Stimulated activated CD4-positive, alpha-beta T cell treated with anti-CD3 and anti-CD28 coated beads, Interleukin-15, amount 100 ng/mL, for 48 hours (primary cell): ENCODE data around the gene PRSS53.

ENCODE experiments used
- DNase-seq, 2 donors: peaks; one replicate each; pipeline ENCODE4 v3.0.0-alpha.2; 2020; ENCODE audit warnings: low read depth in 2 of 2

Gene PRSS53

DNA sequence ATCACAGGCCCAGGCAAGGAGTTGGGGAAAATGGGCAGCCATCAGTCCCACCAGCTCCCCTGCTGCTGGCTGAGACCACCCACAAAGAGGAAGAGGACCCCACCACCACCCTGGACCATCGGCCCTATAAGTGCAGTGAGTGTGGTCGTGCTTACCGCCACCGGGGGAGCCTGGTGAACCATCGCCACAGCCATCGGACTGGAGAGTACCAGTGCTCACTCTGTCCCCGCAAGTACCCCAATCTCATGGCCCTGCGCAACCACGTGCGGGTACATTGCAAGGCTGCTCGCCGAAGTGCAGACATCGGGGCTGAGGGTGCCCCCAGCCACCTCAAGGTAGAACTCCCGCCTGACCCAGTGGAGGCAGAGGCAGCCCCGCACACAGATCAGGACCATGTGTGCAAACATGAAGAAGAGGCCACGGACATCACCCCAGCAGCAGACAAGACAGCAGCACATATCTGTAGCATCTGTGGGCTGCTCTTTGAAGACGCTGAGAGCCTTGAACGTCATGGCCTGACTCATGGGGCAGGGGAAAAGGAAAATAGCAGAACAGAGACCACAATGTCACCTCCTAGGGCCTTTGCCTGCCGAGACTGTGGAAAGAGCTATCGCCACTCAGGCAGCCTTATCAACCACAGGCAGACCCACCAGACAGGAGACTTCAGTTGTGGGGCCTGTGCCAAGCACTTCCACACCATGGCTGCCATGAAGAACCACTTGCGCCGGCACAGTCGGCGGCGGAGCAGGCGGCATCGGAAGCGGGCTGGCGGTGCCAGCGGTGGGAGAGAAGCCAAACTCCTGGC lies 10.9 kb downstream of the PRSS53 start:
- DNase-seq, result no peak

DNA sequence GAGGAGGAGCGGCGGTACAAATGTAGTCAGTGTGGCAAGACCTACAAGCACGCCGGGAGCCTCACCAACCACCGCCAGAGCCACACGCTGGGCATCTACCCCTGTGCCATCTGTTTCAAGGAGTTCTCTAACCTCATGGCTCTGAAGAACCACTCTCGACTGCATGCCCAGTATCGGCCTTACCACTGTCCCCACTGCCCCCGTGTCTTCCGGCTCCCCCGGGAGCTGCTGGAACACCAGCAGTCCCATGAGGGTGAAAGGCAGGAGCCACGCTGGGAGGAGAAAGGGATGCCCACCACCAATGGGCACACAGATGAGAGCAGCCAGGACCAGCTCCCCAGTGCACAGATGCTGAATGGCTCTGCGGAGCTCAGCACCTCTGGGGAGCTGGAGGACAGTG lies 11.7 kb downstream of the PRSS53 start:
- no peak for DNase-seq

DNA sequence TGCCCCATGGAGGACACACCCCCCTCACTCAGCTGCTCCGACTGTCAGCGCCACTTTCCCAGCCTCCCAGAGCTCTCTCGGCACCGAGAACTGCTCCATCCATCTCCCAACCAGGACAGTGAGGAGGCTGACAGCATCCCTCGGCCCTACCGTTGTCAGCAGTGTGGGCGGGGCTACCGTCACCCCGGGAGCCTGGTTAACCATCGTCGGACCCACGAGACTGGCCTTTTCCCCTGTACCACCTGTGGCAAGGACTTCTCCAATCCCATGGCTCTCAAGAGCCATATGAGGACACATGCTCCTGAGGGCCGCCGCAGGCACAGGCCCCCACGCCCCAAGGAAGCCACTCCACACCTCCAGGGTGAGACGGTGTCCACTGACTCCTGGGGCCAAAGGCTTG lies 12.4 kb downstream of the PRSS53 start:
- no peak for DNase-seq

DNA sequence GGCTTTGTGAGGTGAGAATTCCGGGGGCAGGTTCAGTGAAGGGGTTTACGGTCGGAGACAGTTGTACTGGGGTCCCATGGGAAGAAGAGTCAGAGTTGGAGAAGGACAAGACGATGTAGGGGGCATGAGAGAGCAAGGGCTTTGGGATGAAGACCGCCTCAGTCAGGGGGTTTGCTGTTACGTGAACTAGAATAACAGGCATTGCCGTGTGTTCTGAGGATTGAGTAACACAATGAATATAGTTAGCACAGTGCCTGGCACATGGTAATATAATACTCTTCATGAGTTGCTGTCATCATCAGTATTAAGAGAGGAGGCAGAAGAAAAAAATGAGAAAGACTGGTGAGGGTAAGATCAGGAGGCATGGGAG lies 13.9 kb downstream of the PRSS53 start:
- no peak for DNase-seq

DNA sequence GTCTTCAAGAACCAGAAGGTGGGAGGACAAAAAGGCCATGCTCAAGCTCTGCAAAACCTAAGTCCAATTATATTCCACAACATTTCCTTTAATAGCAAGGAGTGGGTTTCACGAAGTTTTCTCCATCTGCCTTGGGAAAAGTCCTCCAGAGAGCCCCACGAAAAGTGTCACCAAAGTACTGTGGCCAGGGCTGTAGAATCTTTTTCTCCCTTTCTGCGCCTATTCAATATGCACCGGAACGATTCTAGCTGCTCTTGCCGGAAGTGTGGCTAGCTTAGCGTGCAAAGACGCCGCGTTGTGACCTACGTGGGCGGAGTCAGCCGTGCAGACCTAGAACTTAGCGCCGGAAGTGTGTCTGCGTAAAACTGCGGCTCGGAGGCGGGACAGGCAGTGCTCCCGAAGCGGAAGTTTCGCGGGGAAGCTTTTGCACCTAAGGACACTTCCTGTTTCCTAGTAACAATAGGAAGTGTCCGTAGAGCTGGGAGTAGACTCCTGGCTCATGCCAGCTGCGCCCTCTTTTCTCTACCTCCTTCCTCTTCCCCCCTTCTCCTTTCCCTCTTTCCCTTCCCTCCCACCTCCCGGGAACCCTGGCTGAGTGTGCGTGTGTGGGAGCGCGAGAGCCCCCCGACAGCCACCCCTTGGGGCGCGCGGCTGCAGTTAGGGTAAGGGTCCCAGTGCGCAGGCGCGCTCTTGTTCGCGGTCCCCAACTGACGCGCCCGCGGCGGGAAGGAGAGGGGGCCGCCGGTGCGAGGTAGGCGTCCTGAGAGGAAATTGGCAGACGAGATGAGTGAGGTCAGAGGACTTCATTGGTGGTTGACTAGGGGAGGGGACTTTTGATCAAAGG lies 14.6 kb downstream of the PRSS53 start, which contains the start of the genes ZNF646 and ZNF668:
Gene ZNF646 (plus strand): TSS at position 453 of the 844 bp plus-strand sequence. CDS start 1,903 bp downstream, outside the sequence.
Gene ZNF668 (minus strand): TSS at position 271 of the 844 bp plus-strand sequence. CDS start 9,781 bp downstream, outside the sequence.
- DNase-seq, result peak; percentile 98 to 99

GRCh38 chr16:31073142-31073969 lies 15.4 kb downstream of the PRSS53 start:
- DNase-seq, result peak; percentile 78 to 87

- peak in 1 of 2 donors; percentile 32 for DNase-seq
Measured at GRCh38 chr16:31072540-31073141, 16.1 kb downstream of the PRSS53 start.

DNA sequence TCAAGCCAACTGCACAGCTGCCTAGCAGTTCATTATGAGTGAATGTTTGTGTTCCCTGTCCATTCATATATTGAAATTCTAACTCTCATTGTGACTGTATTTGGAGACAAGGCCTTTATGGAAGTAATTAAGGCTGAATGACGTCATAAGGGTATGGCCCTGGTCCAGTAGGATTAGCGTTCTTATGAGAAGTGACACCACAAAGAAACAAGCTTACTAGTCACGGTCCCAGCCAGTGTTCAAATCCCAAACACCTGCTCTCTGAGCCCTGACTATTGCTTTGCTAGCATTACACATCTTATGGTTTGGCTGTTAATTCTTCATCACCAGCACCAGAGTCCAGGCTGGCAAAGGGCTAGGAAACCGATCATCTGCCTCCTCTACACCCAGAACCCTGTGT lies 16.9 kb downstream of the PRSS53 start:
- DNase-seq, result no peak

DNA sequence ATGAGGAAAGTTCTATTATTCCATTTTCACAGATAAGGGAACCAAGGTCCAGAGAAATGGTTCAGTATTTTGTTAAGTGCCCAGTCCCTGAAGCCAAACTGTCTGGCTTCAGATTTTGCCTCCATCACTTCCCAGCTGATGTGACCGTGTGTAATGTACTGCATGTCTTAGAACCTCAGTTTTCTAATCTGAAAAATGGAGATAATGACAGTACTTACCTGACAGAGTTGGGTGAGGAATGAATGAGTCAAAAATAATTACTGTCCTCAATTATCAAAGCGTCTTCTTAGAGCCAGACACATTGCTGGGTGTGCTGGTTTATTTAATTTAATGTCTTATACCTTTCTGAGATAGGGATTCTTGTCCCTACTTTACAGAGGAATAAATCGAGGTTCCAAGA lies 21.4 kb downstream of the PRSS53 start:
- no peak for DNase-seq

DNA sequence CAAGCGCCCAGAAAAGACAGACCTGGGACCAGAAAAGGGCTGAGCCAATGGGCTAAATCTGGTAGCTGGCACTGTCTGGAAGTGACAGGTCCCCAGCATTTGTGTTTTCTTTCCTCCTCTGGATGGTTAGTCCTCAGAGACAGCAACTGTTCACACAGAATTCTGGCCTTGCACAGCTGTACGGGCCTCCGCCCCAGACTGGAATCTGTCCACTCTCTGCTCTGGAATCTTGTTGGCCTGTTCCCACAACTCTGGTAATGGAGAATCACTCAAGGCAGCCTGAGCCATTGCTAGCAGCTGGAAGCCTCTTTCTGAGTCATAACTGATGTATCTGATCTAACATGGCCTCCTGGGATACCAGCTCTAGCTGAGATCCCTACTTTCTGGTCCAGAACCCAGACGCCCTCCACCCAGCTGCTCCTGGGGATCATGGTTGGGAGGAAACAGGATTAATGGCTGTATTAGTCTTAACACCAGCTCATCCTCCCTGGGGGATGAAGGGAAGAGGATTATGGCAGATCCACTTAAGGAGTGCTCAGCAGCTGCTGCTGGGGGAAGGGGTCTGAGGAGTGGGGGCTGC lies 23.8 kb downstream of the PRSS53 start:
- no peak for DNase-seq

GRCh38 chr16:31063843-31064611 lies 24.7 kb downstream of the PRSS53 start:
- DNase-seq, result no peak

GRCh38 chr16:31063495-31063842 lies 25.3 kb downstream of the PRSS53 start:
- DNase-seq, result no peak

DNA sequence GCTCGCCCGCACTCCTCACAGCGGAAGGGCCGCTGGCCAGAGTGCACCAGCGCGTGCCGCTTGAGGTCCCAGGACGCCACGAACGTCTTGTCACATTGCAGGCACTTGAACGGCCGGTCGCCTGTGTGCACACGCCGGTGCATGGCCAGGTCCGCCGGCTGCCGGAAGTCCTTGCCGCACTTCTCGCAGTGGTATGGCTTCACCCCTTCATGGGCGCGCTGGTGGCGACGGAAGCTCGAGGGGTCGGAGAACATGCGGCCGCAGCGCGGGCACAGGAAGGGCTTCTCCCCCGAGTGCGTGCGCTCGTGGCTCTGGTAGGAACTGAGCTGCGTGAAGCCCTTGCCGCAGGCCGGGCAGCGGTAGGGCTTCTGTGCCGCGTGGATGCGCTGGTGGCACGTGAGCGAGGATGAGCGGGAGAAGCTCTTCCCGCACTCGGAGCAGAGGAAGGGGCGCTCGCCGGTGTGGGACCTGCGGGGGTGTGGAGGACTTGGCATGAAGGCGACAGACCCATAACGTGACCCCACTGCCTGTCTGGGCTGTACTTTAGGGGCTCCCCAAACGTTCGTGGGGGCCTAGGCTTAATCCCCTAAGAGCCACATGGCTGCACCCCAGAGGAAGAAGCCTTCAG lies 26.8 kb downstream of the PRSS53 start:
- DNase-seq, result no peak

GRCh38 chr16:31061126-31061812 lies 27.5 kb downstream of the PRSS53 start:
- DNase-seq, result no peak

DNA sequence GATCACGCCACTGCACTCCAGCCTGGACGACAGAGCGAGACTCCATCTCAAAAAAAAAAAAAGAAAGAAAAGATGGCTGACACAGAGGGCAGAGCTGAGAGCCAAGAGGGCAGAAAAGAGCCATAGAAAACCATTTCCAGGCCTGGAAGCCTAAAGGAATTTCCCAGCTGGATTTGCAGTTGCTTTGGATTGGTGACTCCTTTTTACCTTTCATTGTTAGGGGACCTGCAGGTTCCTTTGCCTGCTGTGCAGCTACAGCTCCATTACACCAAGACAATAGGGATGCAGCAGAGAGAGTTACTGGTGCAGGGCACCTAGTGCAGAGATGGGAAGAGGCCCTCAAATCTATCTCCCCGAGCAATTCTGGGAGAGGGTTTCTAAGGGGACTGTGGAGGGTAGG lies 33.1 kb downstream of the PRSS53 start:
- DNase-seq, result no peak

DNA sequence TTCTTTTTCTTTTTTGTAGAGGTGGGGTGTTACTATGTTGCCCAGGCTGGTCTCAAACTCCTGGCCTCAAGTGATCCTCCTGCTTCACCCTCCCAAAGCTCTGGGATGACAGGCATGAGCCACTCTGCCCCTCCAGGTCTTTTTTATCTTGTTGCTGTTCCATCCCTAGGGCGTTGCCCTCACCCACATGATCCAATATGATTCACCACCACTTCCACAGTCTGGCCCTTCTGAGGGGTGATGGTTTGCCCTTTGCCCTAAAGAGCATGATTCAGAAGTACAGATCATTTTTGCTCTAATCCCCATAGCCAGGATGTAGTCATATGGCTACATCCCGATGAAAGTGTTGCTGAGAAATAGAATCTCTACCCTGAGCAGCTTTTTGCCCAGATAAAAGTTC lies 36.6 kb downstream of the PRSS53 start:
- DNase-seq, result no peak

- no peak for DNase-seq
Measured at GRCh38 chr16:31050280-31051030, 38.3 kb downstream of the PRSS53 start.

DNA sequence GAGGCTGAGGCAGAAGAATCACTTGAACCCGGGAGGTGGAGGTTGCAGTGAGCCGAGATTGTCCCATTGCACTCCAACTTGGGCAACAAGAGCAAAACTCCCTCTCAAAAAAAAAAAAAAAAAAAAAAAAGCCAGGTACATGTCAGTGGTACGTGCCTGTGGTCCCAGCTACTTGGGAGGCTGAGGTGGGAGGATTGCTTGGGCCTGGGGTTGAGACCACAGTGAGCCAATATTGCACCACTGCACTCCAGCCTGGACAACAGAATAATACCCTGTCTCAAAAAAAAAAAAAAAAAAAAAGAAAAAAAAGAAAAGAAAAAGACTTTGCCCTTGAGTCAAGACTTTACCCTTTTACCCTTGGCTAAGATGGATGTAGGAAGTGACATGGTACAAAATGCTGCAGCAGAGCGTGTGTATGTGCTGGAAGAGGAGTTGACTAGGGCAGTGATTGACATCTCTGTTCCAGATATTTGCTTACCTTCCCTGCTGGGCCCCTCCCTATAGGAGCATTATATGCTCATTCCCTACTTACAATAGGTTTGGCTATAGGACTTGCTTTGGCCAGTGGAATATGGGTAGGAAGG lies 44.8 kb downstream of the PRSS53 start:
- no peak for DNase-seq
